Activated naive CD4-positive, alpha-beta T cell treated with anti-CD3 and anti-CD28 coated beads, Interleukin-2, amount 10 ng/mL, durations not matched to agents 5 hours and 36 hours (primary cell): Measurements from ENCODE around the gene NKRF. TPM values are rescaled to one million over a fixed set of nuclear protein-coding genes. Genes with fewer than 3 reads are reported as not detected.
A peak's percentile ranks its signal among the peaks of the same experiment; 100 is the strongest.

Source experiments
- microRNA-seq: library from miRNA; unstranded; fragments of <30 nt; microRNA quantifications from one replicate; pipeline ENCODE4 v1.2.0, GENCODE V29; 2022; ENCODE audit warnings: borderline microRNAs expressed, borderline replicate concordance
- total RNA-seq, 2 experiments: library from RNA; stranded (reverse); gene quantifications; one replicate each; pipeline ENCODE4 v1.2.3, GENCODE V29; 2021

The NKRF gene
- 10 to 100 TPM; 14.3 TPM for total RNA-seq

DNA sequence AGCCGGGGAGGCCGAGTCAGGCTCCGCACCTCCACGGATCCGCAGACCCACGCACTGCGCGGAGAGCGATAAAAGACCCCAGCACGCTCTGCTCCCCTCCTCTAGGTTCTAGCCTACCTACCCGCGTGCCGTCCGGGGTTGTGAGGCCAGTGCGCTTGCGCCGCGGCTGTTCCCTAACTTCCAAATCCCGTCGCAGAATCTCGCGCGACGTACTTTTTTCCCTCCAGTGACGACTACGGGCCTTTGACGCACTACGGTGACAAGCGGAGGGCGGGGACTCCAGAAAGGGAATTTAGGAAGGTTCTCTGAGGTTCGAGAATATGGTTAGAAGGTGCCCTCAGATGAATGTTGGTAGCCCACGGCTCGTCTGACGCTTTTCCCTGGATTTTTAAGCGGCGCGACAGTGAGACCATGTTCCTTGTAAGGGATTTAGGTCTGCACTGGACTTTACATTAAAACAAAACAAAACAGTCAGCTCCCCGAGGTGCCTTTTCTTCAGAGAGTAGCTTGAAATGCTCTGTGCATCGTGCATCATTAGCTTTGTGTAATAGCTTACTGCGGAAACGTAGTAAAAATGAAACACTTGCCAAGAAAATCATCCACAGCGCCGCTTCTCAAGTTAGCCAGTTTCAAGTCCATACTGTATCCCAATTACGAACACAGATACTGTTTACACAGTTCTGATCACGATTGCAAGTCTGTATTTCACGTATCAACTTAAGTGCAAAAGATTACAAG lies at the start of gene NKRF:
Gene NKRF (minus strand): TSS at position 145 of the 738 bp plus-strand sequence.

GRCh38 chrX:119574394-119575266 lies 31.6 kb downstream of the NKRF start, which contains the start of gene UBE2A:
Gene UBE2A (plus strand): TSS chrX:119574563. CDS start chrX:119574712, 149 bp downstream.

GRCh38 chrX:119565107-119565663 lies 41.0 kb downstream of the NKRF start, which contains the start of gene STEEP1:
Gene STEEP1 (minus strand): TSS chrX:119565409. CDS start chrX:119565355, 54 bp downstream.

Small RNA genes lying within 50 kb of the gene (microRNA-seq; reads per million reads assigned to microRNA genes)
- gene MIR766, result 41.1 reads per million, percentile 63 among the genes with 10 or more reads in this experiment

Other genes starting within 250 kb of the NKRF start
- gene SLC25A43, start 207.1 kb downstream of the NKRF start, total RNA-seq, result 1 to 10 TPM; 2.6 TPM
- gene SLC25A5, start 138.0 kb downstream of the NKRF start, total RNA-seq, result 100 to 1,000 TPM; 416 to 444 TPM
- gene STEEP1, start 41.0 kb downstream of the NKRF start, total RNA-seq, result 10 to 100 TPM; 17.3 to 18.4 TPM
- gene UBE2A, start 31.9 kb downstream of the NKRF start, total RNA-seq, result 10 to 100 TPM; 61.4 to 64.9 TPM
- 100 to 1,000 TPM; 255 to 261 TPM for gene SEPTIN6, start 86.7 kb upstream of the NKRF start, total RNA-seq
- gene SOWAHD, start 152.2 kb upstream of the NKRF start, total RNA-seq, result 1 to 10 TPM; 2.1 to 2.4 TPM
- 1,000 to 10,000 TPM; 2,741 to 2,796 TPM for gene RPL39, start 185.2 kb upstream of the NKRF start, total RNA-seq
- gene UPF3B, start 246.5 kb upstream of the NKRF start, total RNA-seq, result 10 to 100 TPM in 1 of 2 experiments, 1 to 10 TPM in 1; 9.2 to 11.9 TPM